Right lobe of liver (tissue), 6 donors: Measurements from ENCODE around the gene ITPR3. TPM values are rescaled to one million over a fixed set of nuclear protein-coding genes. Genes with fewer than 3 reads are reported as not detected.

Source experiments
- ATAC-seq, 4 donors: fragments of 200-7000 bp; cut with Tn5 transposase; one replicate each; pipeline ENCODE4 v1.9.1; 2020; ENCODE audit warnings: mild to moderate bottlenecking in 4 of 4, moderate library complexity in 4 of 4
- DNase-seq, 3 donors: peaks; one replicate each; pipeline ENCODE4 v3.0.0-alpha.2; 2020
- H3K27ac ChIP-seq, 3 donors: fragments of 200-600 bp; one replicate each; pipeline ENCODE4 v1.8.0; 2022
- H3K27me3 ChIP-seq, 2 donors: fragments of 200-600 bp; one replicate each; pipeline ENCODE4 v1.8.0; 2022
- H3K36me3 ChIP-seq, 4 donors: fragments of 200-600 bp; sonication (generic) in 1 of 4; one replicate each; pipeline versions ENCODE4 v1.5.1 to v1.8.0; 2017 to 2022; ENCODE audit warnings: control low read depth in 1 of 4
- H3K4me1 ChIP-seq, 4 donors: fragments of 200-600 bp; sonication (generic) in 1 of 4; one replicate each; pipeline versions ENCODE4 v1.5.1 to v1.8.0; 2017 to 2022; ENCODE audit warnings: control low read depth in 1 of 4
- H3K4me3 ChIP-seq, 3 donors: fragments of 200-600 bp; one replicate each; pipeline ENCODE4 v1.8.0; 2022
- H3K9me3 ChIP-seq, 4 donors: fragments of 200-600 bp; sonication (generic) in 1 of 4; one replicate each; pipeline versions ENCODE4 v1.5.1 to v1.8.0; 2017 to 2022; ENCODE audit warnings: control low read depth in 1 of 4
- POLR2A ChIP-seq: fragments of 450-650 bp; IDR thresholded peaks from one replicate; pipeline ENCODE4 v1.6.1; 2017; ENCODE audit warnings: antibody characterized with exemption, mild to moderate bottlenecking
- WGBS: methylation state at CpG from one replicate; pipeline ENCODE4 v1.1.6; 2018; ENCODE audit warnings: low coverage, low lambda C conversion rate; ENCODE audit not compliant: insufficient coverage; ENCODE audit errors: missing lambda C conversion rate; 5-methylcytosine and 5-hydroxymethylcytosine counted together
- intact Hi-C, 2 donors: fragments of 100-400 bp; cut with DNase I; formaldehyde crosslinking; loops; one replicate each; pipeline versions ENCODE4 v1.11.2 to v1.14.1; 2022
- total RNA-seq, 6 experiments: library from RNA; depleted of rRNA in 2 of 6; stranded (reverse); fragments of >200 nt in 2 of 6; fragmentation: NEBNext Ultra II Directional in 3 of 6; extraction: Animal tissue kit (Norgen Biotek cat#: 25700) in 3 of 6; gene quantifications; one replicate each; pipeline versions ENCODE4 v1.1.0 to v1.2.4, GENCODE V29; 2016 to 2023
- TF ChIP-seq, protein P1 (sequence below), 4 donors: fragments of 200-600 bp in 3 of 4; fragments of 450-650 bp in 1 of 4; IDR thresholded peaks; one replicate each; pipeline versions ENCODE4 v1.5.1 to v1.8.0; 2016 to 2022; ENCODE audit warnings: antibody characterized with exemption in 4 of 4, mild to moderate bottlenecking in 2 of 4
- donor health status: DM: no; HTN: yes; CAD: no.
- donor health status: DM: no; HTN: no; CAD: no.
- donor health status: DM: no; HTN: no; CAD: no.
- donor health status: DM: no; HTN: yes; CAD: no.
- donor health status: DM: no; HTN: yes; CAD: no.

ITPR3 gene
- total RNA-seq, 6 experiments from 2014 or later, result 0.79 to 3.5 (median 1.6) TPM

GRCh38 chr6:33740204-33740608 lies 119.1 kb downstream of the ITPR3 start:
- Histone ChIP-seq H3K4me1 (peaks cover 0 to 48% (median 21%) of the 10 kb centered on the region in 4 donors), H3K36me3 (peaks cover 0 to 2% (median 0%) of the 10 kb centered on the region in 4 donors), H3K4me3 (no peak overlapping the region), H3K9me3 (no peaks in the 10 kb centered on the region), H3K27ac (peak overlapping the region; percentile 49 to 83 (median 50)), H3K27me3 (no peaks in the 10 kb centered on the region)
- intact Hi-C loops, result no loop called here
- ATAC-seq (peak; percentile 76 to 84 (median 80)), DNase-seq (peak; percentile 79 to 93 (median 87))
- 10% methylated on average over 4 of the region's 6 CpGs for WGBS
- TF ChIP-seq, protein P1, sequence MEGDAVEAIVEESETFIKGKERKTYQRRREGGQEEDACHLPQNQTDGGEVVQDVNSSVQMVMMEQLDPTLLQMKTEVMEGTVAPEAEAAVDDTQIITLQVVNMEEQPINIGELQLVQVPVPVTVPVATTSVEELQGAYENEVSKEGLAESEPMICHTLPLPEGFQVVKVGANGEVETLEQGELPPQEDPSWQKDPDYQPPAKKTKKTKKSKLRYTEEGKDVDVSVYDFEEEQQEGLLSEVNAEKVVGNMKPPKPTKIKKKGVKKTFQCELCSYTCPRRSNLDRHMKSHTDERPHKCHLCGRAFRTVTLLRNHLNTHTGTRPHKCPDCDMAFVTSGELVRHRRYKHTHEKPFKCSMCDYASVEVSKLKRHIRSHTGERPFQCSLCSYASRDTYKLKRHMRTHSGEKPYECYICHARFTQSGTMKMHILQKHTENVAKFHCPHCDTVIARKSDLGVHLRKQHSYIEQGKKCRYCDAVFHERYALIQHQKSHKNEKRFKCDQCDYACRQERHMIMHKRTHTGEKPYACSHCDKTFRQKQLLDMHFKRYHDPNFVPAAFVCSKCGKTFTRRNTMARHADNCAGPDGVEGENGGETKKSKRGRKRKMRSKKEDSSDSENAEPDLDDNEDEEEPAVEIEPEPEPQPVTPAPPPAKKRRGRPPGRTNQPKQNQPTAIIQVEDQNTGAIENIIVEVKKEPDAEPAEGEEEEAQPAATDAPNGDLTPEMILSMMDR (IDR thresholded peaks at IDR 0.05), result peak in 1 of 4 donors; percentile 18
- TF ChIP-seq POLR2A, result no peak

- WGBS, result 36% methylated on average over 5 of the region's 5 CpGs
- no peaks in the 10 kb centered on the region for H3K9me3 ChIP-seq
- TF ChIP-seq, protein P1 (IDR thresholded peaks at IDR 0.05), result no peak
- TF ChIP-seq POLR2A, result no peak
- intact Hi-C loops, result no loop called here
- no peak overlapping the region for H3K4me3 ChIP-seq
- H3K4me1 ChIP-seq, result peaks cover 0 to 54% (median 22%) of the 10 kb centered on the region in 4 donors
- H3K27ac ChIP-seq, result peak overlapping the region; percentile 49 to 83 (median 50)
- DNase-seq (no peak), ATAC-seq (no peak)
- H3K36me3 ChIP-seq, result no peaks in the 10 kb centered on the region
- no peaks in the 10 kb centered on the region for H3K27me3 ChIP-seq
These were observed 119.7 kb downstream of the ITPR3 start for GRCh38 chr6:33740794-33741193.

DNA sequence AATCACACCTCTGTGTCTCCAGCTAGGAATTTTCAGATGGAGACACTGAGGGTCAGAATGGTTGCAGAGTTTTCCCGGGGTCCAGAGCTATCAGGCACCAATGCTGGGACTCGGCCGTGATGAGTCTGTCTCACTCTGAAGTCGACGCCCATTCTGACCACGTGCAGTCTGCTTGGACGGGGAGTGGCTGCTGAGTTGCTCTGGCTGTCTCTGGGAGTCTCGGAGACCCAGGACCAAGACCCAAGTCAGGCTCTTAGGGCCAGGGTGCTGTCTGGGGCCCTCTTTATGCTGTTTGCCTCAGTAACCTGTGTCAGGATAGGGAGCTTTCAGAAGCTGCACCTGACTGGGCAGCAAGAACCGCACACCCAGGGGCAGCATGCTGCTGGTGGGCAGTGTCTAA lies 121.0 kb downstream of the ITPR3 start:
- H3K4me3 ChIP-seq, result no peak overlapping the region
- H3K9me3 ChIP-seq, result no peaks in the 10 kb centered on the region
- no peaks in the 10 kb centered on the region for H3K27me3 ChIP-seq
- no CpG with 5 or more reads among the region's 9 CpGs for WGBS
- no peaks in the 10 kb centered on the region for H3K36me3 ChIP-seq
- no peak overlapping the region for H3K27ac ChIP-seq
- H3K4me1 ChIP-seq, result peaks cover 0 to 62% (median 22%) of the 10 kb centered on the region in 4 donors
- TF ChIP-seq, protein P1 (IDR thresholded peaks at IDR 0.05), result no peak
- TF ChIP-seq POLR2A, result no peak
- DNase-seq (no peak), ATAC-seq (no peak)
- intact Hi-C loops, result no loop called here

DNA sequence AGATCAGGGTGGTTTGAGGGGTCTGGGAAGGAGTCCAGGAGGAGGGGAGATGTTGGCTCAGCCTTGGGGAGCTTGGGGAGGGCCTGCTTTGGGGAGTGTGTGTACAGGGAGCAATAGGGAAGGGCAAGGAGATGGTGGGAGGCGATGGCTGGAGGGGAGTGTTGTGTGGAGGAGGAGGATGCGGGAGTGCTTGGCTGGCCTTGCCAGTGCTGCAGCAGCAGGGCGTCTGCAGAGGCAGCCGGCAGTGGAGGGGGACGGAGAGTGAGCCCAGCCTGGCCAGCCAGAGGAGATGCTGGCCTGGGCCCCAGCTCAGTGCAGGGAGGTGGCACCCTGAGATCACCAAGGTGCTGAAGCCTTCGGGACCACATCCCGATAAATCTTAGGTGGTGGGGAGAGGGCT lies 121.7 kb downstream of the ITPR3 start:
- DNase-seq (no peak), ATAC-seq (no peak)
- H3K4me3 ChIP-seq, result no peak overlapping the region
- intact Hi-C loops, result no loop called here
- TF ChIP-seq, protein P1 (IDR thresholded peaks at IDR 0.05), result no peak
- TF ChIP-seq POLR2A, result no peak
- no peaks in the 10 kb centered on the region for H3K36me3 ChIP-seq
- WGBS, result 59% methylated on average over 4 of the region's 7 CpGs
- no peaks in the 10 kb centered on the region for H3K9me3 ChIP-seq
- H3K27ac ChIP-seq, result no peak overlapping the region
- H3K27me3 ChIP-seq, result no peaks in the 10 kb centered on the region
- H3K4me1 ChIP-seq, result peaks cover 0 to 62% (median 22%) of the 10 kb centered on the region in 4 donors
